ENCODE results near the gene C2orf78. TPM values are rescaled to one million over a fixed set of nuclear protein-coding genes. Genes with fewer than 3 reads are reported as not detected.

The C2orf78 gene
- total RNA-seq, 1 donor from 2014 or later = not detected

GRCh38 chr2:73739101-73739500, 44.9 kb upstream of the C2orf78 start:
- Mint-ChIP-seq H3K4me3 (ENCODE audit: unreplicated experiment) (no peak overlapping the region), H3K9me3 (ENCODE audit: unreplicated experiment) (no peaks in the 10 kb centered on the region), H3K27ac (ENCODE audit: unreplicated experiment) (no peak overlapping the region), H3K27me3 (ENCODE audit: low read depth, unreplicated experiment) (no peaks in the 10 kb centered on the region), H3K4me1 (ENCODE audit: low read depth, unreplicated experiment) (peaks cover 2% of the 10 kb centered on the region), H3K36me3 (ENCODE audit: low read depth, unreplicated experiment) (peaks cover 26% of the 10 kb centered on the region)
- no peaks in the 10 kb centered on the region for H3K9me3 ChIP-seq (ENCODE audit: insufficient read depth, low read depth, low read length)
- H3K27me3 ChIP-seq (ENCODE audit: insufficient read depth, low read length) = no peaks in the 10 kb centered on the region
- FAIRE-seq (no peak), DNase-seq (ENCODE audit: low read depth) (no peak)
- TF ChIP-seq EZH2 (IDR thresholded peaks at IDR 0.05; ENCODE audit: insufficient read depth, low read length) (no peak), CTCF (IDR thresholded peaks at IDR 0.05; ENCODE audit: insufficient read depth, low read depth, low read length) (no peak)
- H3K4me3 ChIP-seq (ENCODE audit: insufficient read depth, low read depth, low read length) = no peak overlapping the region
- H3K4me2 ChIP-seq (ENCODE audit: low read length) = no peak overlapping the region
- H4K20me1 ChIP-seq (ENCODE audit: insufficient read depth, low read length) = no peaks in the 10 kb centered on the region
- peaks cover 3% of the 10 kb centered on the region for H3K36me3 ChIP-seq (ENCODE audit: insufficient read depth, low read length)
- no peak overlapping the region for H3K27ac ChIP-seq (ENCODE audit: low read depth, low read length)
- H3K4me1 ChIP-seq (ENCODE audit: insufficient read depth, low read length) = peaks cover 2% of the 10 kb centered on the region
- H2AFZ ChIP-seq (ENCODE audit: low read depth, low read length) = no peak overlapping the region
- H3K9ac ChIP-seq (ENCODE audit: low read length) = no peak overlapping the region
- H3K79me2 ChIP-seq (ENCODE audit: insufficient read depth, low read length) = peaks cover 17% of the 10 kb centered on the region

- no peak for TF ChIP-seq CTCF (IDR thresholded peaks at IDR 0.05; ENCODE audit: insufficient read depth, low read depth, low read length)
- no peak for TF ChIP-seq EZH2 (IDR thresholded peaks at IDR 0.05; ENCODE audit: insufficient read depth, low read length)
- no peak overlapping the region for H3K9ac ChIP-seq (ENCODE audit: low read length)
- no peak overlapping the region for H3K27ac Mint-ChIP-seq (ENCODE audit: unreplicated experiment)
- H4K20me1 ChIP-seq (ENCODE audit: insufficient read depth, low read length) = no peaks in the 10 kb centered on the region
- H3K9me3 ChIP-seq (ENCODE audit: insufficient read depth, low read depth, low read length) = no peaks in the 10 kb centered on the region
- no peak overlapping the region for H2AFZ ChIP-seq (ENCODE audit: low read depth, low read length)
- peaks cover 2% of the 10 kb centered on the region for H3K4me1 ChIP-seq (ENCODE audit: insufficient read depth, low read length)
- H3K27me3 ChIP-seq (ENCODE audit: insufficient read depth, low read length) = no peaks in the 10 kb centered on the region
- H3K79me2 ChIP-seq (ENCODE audit: insufficient read depth, low read length) = peaks cover 10% of the 10 kb centered on the region
- peaks cover 3% of the 10 kb centered on the region for H3K36me3 ChIP-seq (ENCODE audit: insufficient read depth, low read length)
- FAIRE-seq = no peak
- H3K36me3 Mint-ChIP-seq (ENCODE audit: low read depth, unreplicated experiment) = peaks cover 29% of the 10 kb centered on the region
- H3K4me1 Mint-ChIP-seq (ENCODE audit: low read depth, unreplicated experiment) = peaks cover 2% of the 10 kb centered on the region
- no peaks in the 10 kb centered on the region for H3K9me3 Mint-ChIP-seq (ENCODE audit: unreplicated experiment)
- no peak overlapping the region for H3K27ac ChIP-seq (ENCODE audit: low read depth, low read length)
- H3K27me3 Mint-ChIP-seq (ENCODE audit: low read depth, unreplicated experiment) = no peaks in the 10 kb centered on the region
- H3K4me3 Mint-ChIP-seq (ENCODE audit: unreplicated experiment) = no peak overlapping the region
- DNase-seq (ENCODE audit: low read depth) = no peak
- no peak overlapping the region for H3K4me2 ChIP-seq (ENCODE audit: low read length)
- no peak overlapping the region for H3K4me3 ChIP-seq (ENCODE audit: insufficient read depth, low read depth, low read length)
Observed at GRCh38 chr2:73740767-73741166, 43.2 kb upstream of the C2orf78 start.

GRCh38 chr2:73746015-73746876, 37.7 kb upstream of the C2orf78 start:
- no peak overlapping the region for H3K9ac ChIP-seq (ENCODE audit: low read length)
- H3K4me3 ChIP-seq (ENCODE audit: insufficient read depth, low read depth, low read length) = no peak overlapping the region
- no peaks in the 10 kb centered on the region for H3K4me1 Mint-ChIP-seq (ENCODE audit: low read depth, unreplicated experiment)
- H3K79me2 ChIP-seq (ENCODE audit: insufficient read depth, low read length) = no peaks in the 10 kb centered on the region
- no peak overlapping the region for H2AFZ ChIP-seq (ENCODE audit: low read depth, low read length)
- FAIRE-seq (no peak), DNase-seq (ENCODE audit: low read depth) (no peak)
- no peak overlapping the region for H3K27ac ChIP-seq (ENCODE audit: low read depth, low read length)
- H3K27me3 Mint-ChIP-seq (ENCODE audit: low read depth, unreplicated experiment) = no peaks in the 10 kb centered on the region
- no peak for TF ChIP-seq EZH2 (IDR thresholded peaks at IDR 0.05; ENCODE audit: insufficient read depth, low read length)
- TF ChIP-seq CTCF (IDR thresholded peaks at IDR 0.05; ENCODE audit: insufficient read depth, low read depth, low read length) = no peak
- no peaks in the 10 kb centered on the region for H3K4me1 ChIP-seq (ENCODE audit: insufficient read depth, low read length)
- H3K36me3 Mint-ChIP-seq (ENCODE audit: low read depth, unreplicated experiment) = peaks cover 22% of the 10 kb centered on the region
- no peaks in the 10 kb centered on the region for H3K27me3 ChIP-seq (ENCODE audit: insufficient read depth, low read length)
- no peak overlapping the region for H3K4me3 Mint-ChIP-seq (ENCODE audit: unreplicated experiment)
- H3K9me3 Mint-ChIP-seq (ENCODE audit: unreplicated experiment) = no peaks in the 10 kb centered on the region
- H3K27ac Mint-ChIP-seq (ENCODE audit: unreplicated experiment) = no peak overlapping the region
- H4K20me1 ChIP-seq (ENCODE audit: insufficient read depth, low read length) = no peaks in the 10 kb centered on the region
- peaks cover 9% of the 10 kb centered on the region for H3K36me3 ChIP-seq (ENCODE audit: insufficient read depth, low read length)
- no peaks in the 10 kb centered on the region for H3K9me3 ChIP-seq (ENCODE audit: insufficient read depth, low read depth, low read length)
- H3K4me2 ChIP-seq (ENCODE audit: low read length) = no peak overlapping the region
